Body of pancreas (tissue), 4 donors: ENCODE data around the gene IFNL1.

Source experiments
- CTCF ChIP-seq, 7 experiments: fragments of 450-650 bp in 4 of 7; fragments of 200-600 bp in 3 of 7; sonication (generic) in 3 of 7; IDR thresholded peaks; one replicate each; pipeline ENCODE4 v1.5.1; 2016 to 2019; ENCODE audit warnings: antibody characterized with exemption in 7 of 7
- POLR2A ChIP-seq, 3 donors: fragments of 450-650 bp; IDR thresholded peaks; one replicate each; pipeline ENCODE4 v1.6.1; 2016; ENCODE audit warnings: antibody characterized with exemption in 3 of 3, mild to moderate bottlenecking in 2 of 3

- TF ChIP-seq CTCF (IDR thresholded peaks at IDR 0.05) (no peak), POLR2A (IDR thresholded peaks at IDR 0.05) (no peak)
These were observed 49.7 kb downstream of the IFNL1 start for GRCh38 chr19:39345956-39346355.
